ENCODE results near the gene GABARAPL1.

The GABARAPL1 gene

DNA sequence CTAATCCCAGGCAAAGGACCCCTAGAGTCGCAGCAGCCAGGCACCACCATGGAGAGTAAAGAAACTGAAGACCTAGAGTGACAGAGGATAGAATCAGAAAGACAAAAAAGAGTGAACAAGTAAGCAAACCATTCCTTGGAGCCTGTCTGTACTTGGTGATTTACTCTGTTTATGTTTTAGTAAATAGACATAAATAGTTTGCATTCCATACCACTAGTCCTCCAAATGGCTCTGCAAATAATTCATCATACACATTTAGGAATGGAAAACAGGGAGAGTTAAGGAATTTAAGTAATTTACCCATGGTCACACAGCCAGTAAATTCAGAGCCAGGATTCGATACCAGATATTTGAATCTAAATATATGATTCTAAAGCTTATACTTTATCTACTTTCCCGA is 43.6 kb upstream of the GABARAPL1 start:
- TF ChIP-seq CTCF (conservative IDR thresholded peaks at IDR 0.05; ENCODE audit: low read depth, low read length), result no peak
- Histone ChIP-seq H3K4me1 (ENCODE audit: low read depth, poor library complexity, severe bottlenecking) (no peaks in the 10 kb centered on the region), H3K36me3 (ENCODE audit: insufficient read depth) (no peaks in the 10 kb centered on the region), H4K20me1 (ENCODE audit: insufficient read depth) (no peaks in the 10 kb centered on the region), H2AFZ (ENCODE audit: low read depth) (no peak overlapping the region), H3K27ac (no peak overlapping the region), H3K4me3 (IDR thresholded peaks at IDR 0.05; ENCODE audit: insufficient read depth, low read depth, low read length) (no peak overlapping the region), H3K9ac (no peak overlapping the region), H3K79me2 (ENCODE audit: insufficient read depth, low read depth) (no peaks in the 10 kb centered on the region), H3K4me2 (no peak overlapping the region), H3K27me3 (ENCODE audit: insufficient read depth, low read depth) (no peaks in the 10 kb centered on the region)

DNA sequence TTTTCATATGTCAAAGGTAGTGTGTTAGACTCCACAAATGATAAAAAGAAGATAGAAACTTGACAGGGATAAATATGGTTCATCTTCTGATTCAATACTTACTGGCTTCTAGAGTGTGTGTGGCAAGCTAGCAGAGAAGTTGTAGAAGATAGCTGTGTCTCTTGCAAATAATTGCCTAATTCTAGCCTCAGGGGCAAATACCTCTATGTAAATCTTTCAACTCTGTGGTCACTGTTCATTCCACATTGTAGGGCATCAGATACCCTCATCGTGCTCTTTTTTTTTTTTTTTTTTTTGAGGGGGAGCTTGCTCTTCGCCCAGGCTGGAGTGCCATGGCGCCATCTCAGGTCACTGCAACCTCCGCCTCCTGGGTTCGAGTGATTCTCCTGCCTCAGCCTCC is 42.5 kb upstream of the GABARAPL1 start:
- Histone ChIP-seq H2AFZ (ENCODE audit: low read depth) (no peak overlapping the region), H3K4me3 (IDR thresholded peaks at IDR 0.05; ENCODE audit: insufficient read depth, low read depth, low read length) (no peak overlapping the region), H3K9ac (no peak overlapping the region), H3K27me3 (ENCODE audit: insufficient read depth, low read depth) (no peaks in the 10 kb centered on the region), H3K36me3 (ENCODE audit: insufficient read depth) (no peaks in the 10 kb centered on the region), H3K79me2 (ENCODE audit: insufficient read depth, low read depth) (no peaks in the 10 kb centered on the region), H3K4me2 (no peak overlapping the region), H3K27ac (no peak overlapping the region), H3K4me1 (ENCODE audit: low read depth, poor library complexity, severe bottlenecking) (no peaks in the 10 kb centered on the region), H4K20me1 (ENCODE audit: insufficient read depth) (no peaks in the 10 kb centered on the region)
- TF ChIP-seq CTCF (conservative IDR thresholded peaks at IDR 0.05; ENCODE audit: low read depth, low read length), result no peak

DNA sequence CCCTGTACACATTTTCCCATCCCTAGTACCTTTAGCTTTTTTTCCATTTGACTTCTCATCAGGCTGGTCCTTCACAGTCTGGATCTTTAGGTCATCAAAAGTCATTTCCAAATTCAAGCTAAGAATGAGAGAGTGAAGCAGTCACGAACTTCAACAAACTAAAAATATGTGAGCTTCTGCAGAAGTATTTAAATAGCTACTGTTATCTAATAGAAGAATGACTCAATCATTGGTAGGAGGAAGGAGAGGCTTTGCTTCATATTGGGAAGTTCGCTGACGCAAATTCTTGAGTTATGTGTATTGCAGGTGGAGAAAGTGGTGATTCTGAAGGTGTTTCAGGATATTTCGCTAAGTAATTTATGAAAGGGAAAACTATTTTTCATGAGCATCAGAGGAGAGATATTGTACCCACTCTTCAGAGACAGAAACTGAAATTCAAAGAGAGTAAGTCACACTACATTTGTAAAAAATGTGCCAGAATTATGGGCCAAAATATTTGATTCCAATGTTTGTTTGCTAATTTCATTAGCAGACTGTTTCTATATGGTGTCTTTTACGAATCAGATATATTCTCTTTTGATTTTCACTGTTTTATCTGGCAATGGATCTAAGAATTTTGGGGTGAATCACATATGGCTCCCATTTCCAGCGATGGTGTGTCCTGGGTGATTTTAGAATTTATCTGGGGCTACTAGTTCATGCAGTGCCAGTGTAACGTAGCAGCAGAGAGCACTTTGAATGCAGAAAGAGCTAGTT is 40.5 kb upstream of the GABARAPL1 start, which contains the start of gene OLR1:
TSS of gene OLR1 (minus strand) at position 160 of the 756 bp plus-strand sequence. CDS start at position 105, 55 bp downstream.
- H4K20me1 ChIP-seq (ENCODE audit: insufficient read depth), result no peaks in the 10 kb centered on the region
- no peak within 1 kb of the TSS for H3K4me2 ChIP-seq
- no peaks in the 10 kb centered on the region for H3K27me3 ChIP-seq (ENCODE audit: insufficient read depth, low read depth)
- H3K4me3 ChIP-seq (IDR thresholded peaks at IDR 0.05; ENCODE audit: insufficient read depth, low read depth, low read length), result no peak within 1 kb of the TSS
- no peaks in the 10 kb centered on the region for H3K4me1 ChIP-seq (ENCODE audit: low read depth, poor library complexity, severe bottlenecking)
- no peak for TF ChIP-seq CTCF (conservative IDR thresholded peaks at IDR 0.05; ENCODE audit: low read depth, low read length)
- no peaks in the 10 kb centered on the region for H3K79me2 ChIP-seq (ENCODE audit: insufficient read depth, low read depth)
- no peak within 1 kb of the TSS for H3K9ac ChIP-seq
- no peak within 1 kb of the TSS for H3K27ac ChIP-seq
- H2AFZ ChIP-seq (ENCODE audit: low read depth), result no peak within 1 kb of the TSS
- H3K36me3 ChIP-seq (ENCODE audit: insufficient read depth), result no peaks in the 10 kb centered on the region

GRCh38 chr12:10174986-10175614 is 37.6 kb upstream of the GABARAPL1 start:
- no peak overlapping the region for H3K4me3 ChIP-seq (IDR thresholded peaks at IDR 0.05; ENCODE audit: insufficient read depth, low read depth, low read length)
- TF ChIP-seq CTCF (conservative IDR thresholded peaks at IDR 0.05; ENCODE audit: low read depth, low read length), result no peak
- H3K36me3 ChIP-seq (ENCODE audit: insufficient read depth), result no peaks in the 10 kb centered on the region
- H3K27ac ChIP-seq, result no peak overlapping the region
- no peaks in the 10 kb centered on the region for H3K79me2 ChIP-seq (ENCODE audit: insufficient read depth, low read depth)
- no peaks in the 10 kb centered on the region for H3K4me1 ChIP-seq (ENCODE audit: low read depth, poor library complexity, severe bottlenecking)
- H3K4me2 ChIP-seq, result no peak overlapping the region
- H3K27me3 ChIP-seq (ENCODE audit: insufficient read depth, low read depth), result no peaks in the 10 kb centered on the region
- H4K20me1 ChIP-seq (ENCODE audit: insufficient read depth), result no peaks in the 10 kb centered on the region
- H2AFZ ChIP-seq (ENCODE audit: low read depth), result no peak overlapping the region
- no peak overlapping the region for H3K9ac ChIP-seq

Measured in KMS-11 (cell line).